ENCODE data around the gene DNAH17. TPM values are rescaled to one million over a fixed set of nuclear protein-coding genes. Genes with fewer than 3 reads are reported as not detected.

DNAH17 gene
- total RNA-seq, 2 donors from 2014 or later = 0.13 to 0.64 TPM

GRCh38 chr17:78558181-78558850, 18.9 kb downstream of the DNAH17 start:
- DNase-seq = no peak
- Histone ChIP-seq H3K36me3 (ENCODE audit: control insufficient read depth, insufficient read depth, low read length) (no peaks in the 10 kb centered on the region), H3K9me3 (ENCODE audit: control insufficient read depth, low read length) (no peaks in the 10 kb centered on the region), H3K4me3 (ENCODE audit: low read length) (no peak overlapping the region), H3K27ac (ENCODE audit: low read depth, low read length) (no peak overlapping the region), H3K27me3 (ENCODE audit: control insufficient read depth, insufficient read depth, low read length, poor library complexity, severe bottlenecking) (no peaks in the 10 kb centered on the region), H3K9ac (ENCODE audit: extremely low read depth, low read length, poor library complexity, severe bottlenecking) (no peak overlapping the region), H3K4me1 (ENCODE audit: control insufficient read depth, insufficient read depth, low read length) (no peaks in the 10 kb centered on the region)
- H3K9me3 Mint-ChIP-seq = no peaks in the 10 kb centered on the region
- H3K27me3 Mint-ChIP-seq (ENCODE audit: insufficient read depth) = no peaks in the 10 kb centered on the region
- no peak overlapping the region for H3K27ac Mint-ChIP-seq
- WGBS, 2 experiments (ENCODE audit: insufficient coverage in 1 of 2, insufficient read length in 1 of 2) = 88 to 93% methylated on average over 9 to 10 of the region's 10 CpGs
- H3K36me3 Mint-ChIP-seq (ENCODE audit: low read depth) = no peaks in the 10 kb centered on the region
- H3K4me1 Mint-ChIP-seq = no peaks in the 10 kb centered on the region
- no peak for TF ChIP-seq CTCF (conservative IDR thresholded peaks at IDR 0.05)
- H3K4me3 Mint-ChIP-seq = no peak overlapping the region

GRCh38 chr17:78557598-78558039, 19.6 kb downstream of the DNAH17 start:
- no peak for TF ChIP-seq CTCF (conservative IDR thresholded peaks at IDR 0.05)
- Mint-ChIP-seq H3K36me3 (ENCODE audit: low read depth) (no peaks in the 10 kb centered on the region), H3K4me3 (no peak overlapping the region), H3K4me1 (no peaks in the 10 kb centered on the region), H3K27ac (no peak overlapping the region), H3K9me3 (no peaks in the 10 kb centered on the region), H3K27me3 (ENCODE audit: insufficient read depth) (no peaks in the 10 kb centered on the region)
- H3K27me3 ChIP-seq (ENCODE audit: control insufficient read depth, insufficient read depth, low read length, poor library complexity, severe bottlenecking) = no peaks in the 10 kb centered on the region
- H3K9ac ChIP-seq (ENCODE audit: extremely low read depth, low read length, poor library complexity, severe bottlenecking) = no peak overlapping the region
- DNase-seq = no peak
- no peak overlapping the region for H3K27ac ChIP-seq (ENCODE audit: low read depth, low read length)
- no peaks in the 10 kb centered on the region for H3K36me3 ChIP-seq (ENCODE audit: control insufficient read depth, insufficient read depth, low read length)
- 78% methylated on average over 1 of the region's 2 CpGs; no CpG with 5 or more reads in 1 of the 2 experiments for WGBS, 2 experiments (ENCODE audit: insufficient coverage in 1 of 2, insufficient read length in 1 of 2)
- H3K9me3 ChIP-seq (ENCODE audit: control insufficient read depth, low read length) = no peaks in the 10 kb centered on the region
- H3K4me1 ChIP-seq (ENCODE audit: control insufficient read depth, insufficient read depth, low read length) = no peaks in the 10 kb centered on the region
- H3K4me3 ChIP-seq (ENCODE audit: low read length) = no peak overlapping the region

- TF ChIP-seq CTCF (conservative IDR thresholded peaks at IDR 0.05) = no peak
- Histone ChIP-seq H3K27me3 (ENCODE audit: control insufficient read depth, insufficient read depth, low read length, poor library complexity, severe bottlenecking) (no peaks in the 10 kb centered on the region), H3K9ac (ENCODE audit: extremely low read depth, low read length, poor library complexity, severe bottlenecking) (no peak overlapping the region), H3K4me1 (ENCODE audit: control insufficient read depth, insufficient read depth, low read length) (no peaks in the 10 kb centered on the region), H3K36me3 (ENCODE audit: control insufficient read depth, insufficient read depth, low read length) (no peaks in the 10 kb centered on the region), H3K4me3 (ENCODE audit: low read length) (no peak overlapping the region), H3K27ac (ENCODE audit: low read depth, low read length) (no peak overlapping the region), H3K9me3 (ENCODE audit: control insufficient read depth, low read length) (no peaks in the 10 kb centered on the region)
- Mint-ChIP-seq H3K4me3 (no peak overlapping the region), H3K27me3 (ENCODE audit: insufficient read depth) (no peaks in the 10 kb centered on the region), H3K9me3 (no peaks in the 10 kb centered on the region), H3K4me1 (no peaks in the 10 kb centered on the region), H3K27ac (no peak overlapping the region), H3K36me3 (ENCODE audit: low read depth) (no peaks in the 10 kb centered on the region)
- 89 to 90% methylated on average over 9 to 11 of the region's 11 CpGs for WGBS, 2 experiments (ENCODE audit: insufficient coverage in 1 of 2, insufficient read length in 1 of 2)
- DNase-seq = no peak
Measured at GRCh38 chr17:78556812-78557211, 20.4 kb downstream of the DNAH17 start.

Data from endodermal cell (in vitro differentiated cells).